Activated CD4-positive, alpha-beta T cell treated with anti-CD3 and anti-CD28 coated beads, Interleukin-2, amount 50 U/mL, for 1 hour (primary cell): Measurements from ENCODE around the gene PCDHGB3.
"Not testable (repeated sequence)": the region's sequence is repeated elsewhere in the genome, so short reads cannot be mapped to it uniquely, and the experiment has no call there.

Experiments used
- DNase-seq: peaks from one replicate; pipeline ENCODE4 v3.0.0-alpha.2; 2020

PCDHGB3 gene

GRCh38 chr5:141393267-141393666, 23.2 kb downstream of the PCDHGB3 start:
- DNase-seq: no peak

GRCh38 chr5:141394401-141395187, 24.6 kb downstream of the PCDHGB3 start:
- DNase-seq: not testable (repeated sequence)

GRCh38 chr5:141397756-141398551, 27.9 kb downstream of the PCDHGB3 start, which contains the start of gene PCDHGB5:
Gene PCDHGB5 (plus strand): TSS chr5:141397947. CDS start chr5:141398128, 181 bp downstream.
- peak; percentile 25 for DNase-seq

- DNase-seq: no peak
These were observed 28.6 kb downstream of the PCDHGB3 start for GRCh38 chr5:141398608-141399007.

GRCh38 chr5:141399555-141400258, 29.7 kb downstream of the PCDHGB3 start:
- DNase-seq: no peak

GRCh38 chr5:141402553-141403243, 32.7 kb downstream of the PCDHGB3 start, which contains the start of gene PCDHGA9:
Gene PCDHGA9 (plus strand): TSS chr5:141402778. CDS start chr5:141402953, 175 bp downstream.
- DNase-seq: no peak

GRCh38 chr5:141403387-141403786, 33.3 kb downstream of the PCDHGB3 start:
- DNase-seq: no peak

GRCh38 chr5:141407790-141408505, 37.9 kb downstream of the PCDHGB3 start, which contains the start of gene PCDHGB6:
Gene PCDHGB6 (plus strand): TSS chr5:141408021. CDS start chr5:141408203, 182 bp downstream.
- DNase-seq: peak; percentile 25

- DNase-seq: no peak
These were observed 39.7 kb downstream of the PCDHGB3 start for GRCh38 chr5:141409598-141410306.

- no peak for DNase-seq
These were observed 41.5 kb downstream of the PCDHGB3 start for GRCh38 chr5:141411575-141411974.

GRCh38 chr5:141412854-141413539, 43.0 kb downstream of the PCDHGB3 start, which contains the start of gene PCDHGA10:
Gene PCDHGA10 (plus strand): TSS chr5:141412987. CDS start chr5:141413176, 189 bp downstream.
- peak; percentile 50 for DNase-seq

- no peak for DNase-seq
These were observed 43.6 kb downstream of the PCDHGB3 start for GRCh38 chr5:141413540-141414069.

- DNase-seq: not testable (repeated sequence)
These were observed 44.7 kb downstream of the PCDHGB3 start for GRCh38 chr5:141414548-141415274.

- DNase-seq: not testable (repeated sequence)
These were observed 45.2 kb downstream of the PCDHGB3 start for GRCh38 chr5:141415275-141415618.

- DNase-seq: peak; percentile 22
These were observed 47.6 kb downstream of the PCDHGB3 start, which contains the start of gene PCDHGB7 for GRCh38 chr5:141417494-141418172. Gene PCDHGB7 (plus strand): TSS chr5:141417677. CDS start chr5:141417860, 183 bp downstream.

GRCh38 chr5:141419074-141419880, 49.2 kb downstream of the PCDHGB3 start:
- no peak for DNase-seq

GRCh38 chr5:141420855-141421488, 50.9 kb downstream of the PCDHGB3 start, which contains the start of gene PCDHGA11:
Gene PCDHGA11 (plus strand): TSS chr5:141421051. CDS start chr5:141421228, 177 bp downstream.
- peak; percentile 19 for DNase-seq
